Measurements from ENCODE around the gene CHST15.
"Not testable (repeated sequence)": the region's sequence is repeated elsewhere in the genome, so short reads cannot be mapped to it uniquely, and the experiment has no call there.

The CHST15 gene

GRCh38 chr10:124042656-124043309 is 50.6 kb downstream of the CHST15 start:
- no peak for DNase-seq

GRCh38 chr10:124041675-124042445 is 51.5 kb downstream of the CHST15 start:
- DNase-seq, result no peak

- no peak for DNase-seq
Measured at GRCh38 chr10:124040451-124041188, 52.8 kb downstream of the CHST15 start.

GRCh38 chr10:124039483-124040013 is 53.9 kb downstream of the CHST15 start:
- no peak for DNase-seq

- DNase-seq, result no peak
Measured at GRCh38 chr10:124037784-124038183, 55.6 kb downstream of the CHST15 start.

- DNase-seq, result no peak
Measured at GRCh38 chr10:124037286-124037685, 56.1 kb downstream of the CHST15 start.

GRCh38 chr10:124036746-124037145 is 56.7 kb downstream of the CHST15 start:
- no peak for DNase-seq

- DNase-seq, result no peak
Measured at GRCh38 chr10:124035928-124036558, 57.4 kb downstream of the CHST15 start.

- no peak for DNase-seq
Measured at GRCh38 chr10:124035306-124035927, 58.0 kb downstream of the CHST15 start.

GRCh38 chr10:124034576-124035305 is 58.7 kb downstream of the CHST15 start:
- DNase-seq, result not testable (repeated sequence)

- no peak for DNase-seq
Measured at GRCh38 chr10:124033887-124034218, 59.5 kb downstream of the CHST15 start.

- DNase-seq, result no peak
Measured at GRCh38 chr10:124032971-124033886, 60.2 kb downstream of the CHST15 start.

GRCh38 chr10:124032087-124032935 is 61.1 kb downstream of the CHST15 start:
- no peak for DNase-seq

- DNase-seq, result no peak
Measured at GRCh38 chr10:124030492-124031110, 62.8 kb downstream of the CHST15 start.

GRCh38 chr10:124030061-124030460 is 63.3 kb downstream of the CHST15 start:
- DNase-seq, result no peak

GRCh38 chr10:124029559-124029958 is 63.8 kb downstream of the CHST15 start:
- DNase-seq, result no peak

- no peak for DNase-seq
Measured at GRCh38 chr10:124028700-124029480, 64.5 kb downstream of the CHST15 start.

- DNase-seq, result no peak
Measured at GRCh38 chr10:124027651-124028050, 65.7 kb downstream of the CHST15 start.
